NCI-H2227 treated with DMSO at 0.1 percent for 48 hours (cell line): ENCODE measurements around the gene KIFC1.
A peak's percentile ranks its signal among the peaks of the same experiment; 100 is the strongest.
"Not testable (repeated sequence)": the region's sequence is repeated elsewhere in the genome, so short reads cannot be mapped to it uniquely, and the experiment has no call there.

Source experiments
- DNase-seq: peaks from one replicate; lab custom pipeline; 2025; lab: John Stamatoyannopoulos, UW

The KIFC1 gene, protein sequence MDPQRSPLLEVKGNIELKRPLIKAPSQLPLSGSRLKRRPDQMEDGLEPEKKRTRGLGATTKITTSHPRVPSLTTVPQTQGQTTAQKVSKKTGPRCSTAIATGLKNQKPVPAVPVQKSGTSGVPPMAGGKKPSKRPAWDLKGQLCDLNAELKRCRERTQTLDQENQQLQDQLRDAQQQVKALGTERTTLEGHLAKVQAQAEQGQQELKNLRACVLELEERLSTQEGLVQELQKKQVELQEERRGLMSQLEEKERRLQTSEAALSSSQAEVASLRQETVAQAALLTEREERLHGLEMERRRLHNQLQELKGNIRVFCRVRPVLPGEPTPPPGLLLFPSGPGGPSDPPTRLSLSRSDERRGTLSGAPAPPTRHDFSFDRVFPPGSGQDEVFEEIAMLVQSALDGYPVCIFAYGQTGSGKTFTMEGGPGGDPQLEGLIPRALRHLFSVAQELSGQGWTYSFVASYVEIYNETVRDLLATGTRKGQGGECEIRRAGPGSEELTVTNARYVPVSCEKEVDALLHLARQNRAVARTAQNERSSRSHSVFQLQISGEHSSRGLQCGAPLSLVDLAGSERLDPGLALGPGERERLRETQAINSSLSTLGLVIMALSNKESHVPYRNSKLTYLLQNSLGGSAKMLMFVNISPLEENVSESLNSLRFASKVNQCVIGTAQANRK

DNA sequence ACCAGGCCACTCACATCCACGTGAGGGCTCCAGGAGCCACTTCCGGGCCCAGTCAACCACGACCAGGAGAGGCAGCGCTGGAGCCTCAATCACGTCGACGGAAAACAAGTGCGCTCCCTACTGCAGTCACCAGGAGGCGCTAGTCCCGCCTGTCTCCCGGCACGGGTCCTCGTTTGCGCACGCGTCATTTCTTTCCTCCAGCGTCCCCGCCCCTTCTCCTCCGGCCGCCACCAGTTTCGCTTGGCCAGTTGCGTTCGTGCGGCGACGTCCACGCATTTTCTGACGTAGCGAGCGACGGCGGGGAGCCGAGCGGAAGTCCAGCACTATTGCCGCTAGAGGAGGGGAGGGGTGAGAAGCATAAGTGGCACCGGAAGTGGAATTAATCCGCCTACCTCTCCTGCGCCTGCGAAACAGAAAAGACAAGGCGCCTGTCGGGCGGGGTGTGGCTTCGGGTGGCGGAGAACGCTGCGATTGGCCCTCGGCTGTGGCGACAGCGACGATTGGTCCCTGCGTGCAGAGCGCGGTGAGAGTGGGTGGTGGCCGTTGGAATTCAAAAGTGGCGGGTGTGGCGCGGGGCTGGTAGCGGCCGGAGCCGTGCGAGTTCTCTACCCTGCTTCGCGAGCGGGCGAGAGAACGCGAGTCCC lies at the start of gene KIFC1:
TSS of gene KIFC1 (plus strand) at position 546 of the 644 bp plus-strand sequence. CDS start 163 bp downstream, outside the sequence.
- peak; percentile 99 for DNase-seq

- DNase-seq: not testable (repeated sequence)
Observed at GRCh38 chr6:33343606-33343952, 48.0 kb upstream of the KIFC1 start.

DNA sequence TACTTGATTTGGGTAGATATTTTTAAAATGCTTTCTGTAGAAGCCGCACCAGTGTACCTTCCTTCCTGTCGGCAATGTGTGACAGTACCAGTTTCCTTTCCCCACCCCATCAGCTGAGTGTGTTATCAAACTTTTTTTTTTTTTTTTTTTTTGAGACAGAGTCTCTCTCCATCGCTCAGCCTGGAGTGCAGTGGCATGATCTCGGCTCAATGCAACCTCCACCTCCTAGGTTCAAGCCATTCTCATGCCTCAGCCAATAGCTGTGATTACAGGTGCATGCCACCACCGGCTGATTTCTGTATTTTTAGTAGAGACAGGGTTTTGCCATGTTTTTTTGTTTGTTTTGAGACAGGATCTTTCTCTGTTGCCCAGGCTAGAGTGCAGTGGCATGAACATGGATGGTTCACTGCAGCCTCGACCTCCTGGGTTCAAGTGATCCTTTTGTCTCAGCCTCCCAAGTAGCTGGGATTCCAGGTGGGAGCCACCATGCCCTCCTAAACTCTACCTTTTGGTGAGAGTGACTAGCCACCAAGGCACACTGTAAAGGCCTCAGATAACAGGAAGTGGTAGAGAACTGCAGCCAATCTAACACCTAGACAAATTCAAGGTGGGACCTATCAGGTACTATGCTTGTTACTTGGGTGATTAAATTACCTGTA lies 47.5 kb upstream of the KIFC1 start:
- DNase-seq: no peak

DNA sequence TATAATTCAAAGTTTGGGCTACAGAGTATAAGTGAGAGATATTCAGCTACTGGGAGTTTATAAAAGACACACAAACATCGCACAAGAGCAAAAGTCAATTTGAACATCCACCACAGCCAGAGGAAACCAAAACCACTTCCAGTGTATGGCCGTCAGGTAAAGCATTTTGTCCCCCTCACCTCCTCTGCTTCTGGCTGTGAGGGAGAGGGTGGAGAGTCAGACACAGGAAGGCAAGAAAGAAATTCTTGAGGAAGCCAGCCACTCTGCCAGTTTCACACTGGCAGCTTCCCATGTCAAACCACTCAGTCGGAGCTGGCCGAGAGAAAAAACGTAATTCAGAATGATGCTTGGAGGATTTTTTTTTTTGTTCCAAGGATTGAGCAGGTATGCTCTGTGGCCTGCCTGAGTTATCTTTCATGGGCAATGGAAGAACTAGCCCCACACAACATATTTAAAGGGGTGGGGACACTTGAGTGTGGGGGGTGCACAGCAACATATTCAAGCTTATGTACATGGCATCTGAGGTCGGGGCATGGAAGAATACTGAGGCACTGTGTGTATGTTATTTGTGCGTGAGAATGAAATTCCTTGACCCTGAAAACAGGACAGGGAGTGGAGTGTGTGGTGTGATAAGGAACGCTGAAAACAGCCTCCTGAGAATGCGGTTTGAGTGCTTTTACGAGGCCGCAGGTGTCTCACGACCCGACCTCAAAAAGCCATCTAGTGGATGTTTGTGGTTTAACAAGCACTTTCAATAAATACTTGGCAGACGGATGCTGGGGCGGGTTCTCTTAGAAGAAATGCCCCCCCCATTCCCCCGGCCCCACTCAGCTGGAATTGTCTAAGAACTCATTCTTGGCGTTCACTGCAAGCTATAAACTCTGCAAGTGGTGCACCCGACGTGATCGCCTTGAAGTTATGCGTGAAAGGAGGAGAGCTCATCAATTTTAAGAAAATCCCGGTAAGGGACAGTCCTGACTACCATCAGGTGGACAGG lies 46.6 kb upstream of the KIFC1 start:
- DNase-seq: peak; percentile 54

GRCh38 chr6:33346972-33347371 lies 44.7 kb upstream of the KIFC1 start:
- DNase-seq: not testable (repeated sequence)

GRCh38 chr6:33347816-33348215 lies 43.8 kb upstream of the KIFC1 start:
- DNase-seq: no peak

- not testable (repeated sequence) for DNase-seq
Observed at GRCh38 chr6:33355860-33356259, 35.8 kb upstream of the KIFC1 start.

DNA sequence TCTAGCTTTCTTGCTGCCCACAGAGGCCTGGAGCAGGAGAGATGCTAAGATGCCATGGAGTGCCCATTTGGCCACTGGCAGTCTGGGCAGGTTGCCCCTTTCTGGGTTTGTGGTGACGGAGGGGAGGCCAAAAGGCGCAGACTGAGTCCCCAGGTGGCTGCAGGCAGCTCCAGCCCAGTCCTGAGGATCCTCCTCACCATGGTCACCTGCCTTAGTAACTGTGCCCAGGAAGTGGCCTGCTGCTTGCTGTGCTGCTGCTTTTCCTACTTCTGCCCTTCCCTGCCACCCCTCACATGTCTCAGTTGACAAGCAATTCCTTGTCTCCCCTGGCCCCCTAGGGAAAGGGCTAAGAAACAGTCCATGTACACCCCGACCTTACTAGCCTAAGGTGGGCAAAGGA lies 35.3 kb upstream of the KIFC1 start:
- DNase-seq: no peak

DNA sequence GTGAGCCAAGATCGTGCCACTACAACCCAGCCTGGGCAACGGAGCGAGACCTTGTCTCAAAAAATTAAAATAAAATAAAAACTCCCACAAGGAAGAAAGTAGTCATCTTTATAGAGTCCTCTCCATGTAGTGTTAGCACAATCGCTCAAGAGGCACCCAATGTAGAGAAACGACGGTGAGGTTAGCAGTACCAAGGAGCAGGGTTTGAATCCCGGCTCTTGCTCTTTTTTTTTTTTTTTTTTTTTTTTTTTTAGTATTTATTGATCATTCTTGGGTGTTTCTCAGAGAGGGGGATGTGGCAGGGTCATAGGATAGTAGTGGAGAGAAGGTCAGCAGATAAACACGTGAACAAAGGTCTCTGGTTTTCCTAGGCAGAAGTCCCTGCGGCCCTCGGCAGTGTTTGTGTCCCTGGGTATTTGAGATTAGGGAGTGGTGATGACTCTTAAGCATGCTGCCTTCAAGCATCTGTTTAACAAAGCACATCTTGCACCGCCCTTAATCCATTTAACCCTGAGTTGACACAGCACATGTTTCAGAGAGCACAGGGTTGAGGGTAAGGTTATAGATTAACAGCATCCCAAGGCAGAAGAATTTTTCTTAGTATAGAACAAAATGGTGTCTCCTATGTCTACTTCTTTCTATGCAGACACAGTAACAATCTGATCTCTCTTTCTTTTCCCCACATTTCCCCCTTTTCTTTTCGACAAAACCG lies 34.3 kb upstream of the KIFC1 start:
- DNase-seq: not testable (repeated sequence)

DNA sequence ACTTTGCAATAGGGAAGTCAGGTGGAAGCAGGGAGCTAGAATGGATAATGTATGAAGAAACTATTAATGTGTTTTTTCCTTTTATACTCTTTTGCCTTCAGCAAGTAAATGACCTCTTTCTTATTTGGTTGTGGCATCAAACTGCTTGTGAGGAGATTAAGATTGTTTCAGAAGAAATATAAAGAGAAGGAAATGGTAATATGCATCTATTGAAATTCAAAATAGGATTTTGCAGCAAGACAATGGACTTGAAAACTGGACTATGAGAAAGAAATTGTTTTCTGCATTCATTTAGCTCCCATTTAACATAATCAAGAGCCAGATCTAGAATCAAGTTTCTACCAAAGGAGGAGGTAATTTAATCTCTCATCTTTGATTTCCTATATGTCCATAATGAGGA lies 32.3 kb upstream of the KIFC1 start:
- no peak for DNase-seq

DNA sequence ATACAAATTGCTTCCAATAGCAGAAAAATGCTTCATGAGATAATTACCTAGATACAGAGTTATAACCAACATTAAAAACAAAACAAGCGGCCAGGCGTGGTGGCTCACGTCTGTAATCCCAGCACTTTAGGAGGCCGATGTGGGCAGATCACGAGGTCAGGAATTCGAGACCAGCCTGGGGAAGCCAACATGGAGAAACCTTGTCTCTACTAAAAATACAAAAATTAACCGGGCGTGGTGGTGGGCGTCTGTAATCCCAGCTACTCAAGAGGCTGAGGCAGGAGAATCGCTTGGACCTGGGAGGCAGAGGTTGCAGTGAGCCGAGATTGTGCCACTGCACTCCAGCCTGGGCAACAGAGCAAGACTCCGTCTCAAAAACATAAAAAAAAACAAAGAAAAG lies 28.1 kb upstream of the KIFC1 start:
- DNase-seq: not testable (repeated sequence)

DNA sequence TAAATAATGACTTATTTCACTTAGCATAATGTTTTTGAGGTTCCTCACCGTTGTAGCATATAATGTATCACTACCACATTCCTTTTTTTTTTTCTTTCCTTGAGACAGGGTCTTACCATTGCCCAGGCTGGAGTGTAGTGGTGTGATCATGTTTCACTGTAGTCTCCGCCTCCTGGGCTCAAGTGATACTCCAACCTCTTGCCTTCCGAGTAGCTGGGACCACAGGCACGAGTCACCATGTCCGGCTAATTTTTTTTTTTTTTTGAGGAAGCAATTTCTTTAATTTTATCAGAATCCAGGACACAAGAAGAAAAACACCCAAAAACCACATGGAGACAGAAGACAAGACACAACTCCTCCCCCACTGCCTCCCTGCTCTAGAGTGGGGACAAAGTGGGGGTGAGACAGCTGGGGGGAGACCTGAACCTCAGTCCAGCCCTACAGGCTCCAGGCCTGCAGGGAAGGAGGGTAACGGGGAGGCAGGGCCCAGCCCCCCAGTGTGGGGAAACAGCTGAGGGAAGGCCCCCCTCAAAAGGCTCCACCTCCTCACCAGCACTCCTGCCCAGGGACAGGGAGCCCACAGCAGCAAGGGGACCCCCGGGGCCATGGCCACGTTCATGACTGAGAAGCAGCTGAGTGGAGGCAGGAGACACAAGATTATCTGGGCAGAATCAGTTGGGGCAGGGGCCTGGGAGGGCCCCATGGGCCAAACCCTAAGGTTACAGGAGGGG lies 27.0 kb upstream of the KIFC1 start:
- DNase-seq: not testable (repeated sequence)

GRCh38 chr6:33365206-33365971 lies 26.2 kb upstream of the KIFC1 start:
- not testable (repeated sequence) for DNase-seq

GRCh38 chr6:33367009-33367714 lies 24.5 kb upstream of the KIFC1 start:
- DNase-seq: no peak

- DNase-seq: not testable (repeated sequence)
Observed at GRCh38 chr6:33367715-33368025, 24.0 kb upstream of the KIFC1 start.

DNA sequence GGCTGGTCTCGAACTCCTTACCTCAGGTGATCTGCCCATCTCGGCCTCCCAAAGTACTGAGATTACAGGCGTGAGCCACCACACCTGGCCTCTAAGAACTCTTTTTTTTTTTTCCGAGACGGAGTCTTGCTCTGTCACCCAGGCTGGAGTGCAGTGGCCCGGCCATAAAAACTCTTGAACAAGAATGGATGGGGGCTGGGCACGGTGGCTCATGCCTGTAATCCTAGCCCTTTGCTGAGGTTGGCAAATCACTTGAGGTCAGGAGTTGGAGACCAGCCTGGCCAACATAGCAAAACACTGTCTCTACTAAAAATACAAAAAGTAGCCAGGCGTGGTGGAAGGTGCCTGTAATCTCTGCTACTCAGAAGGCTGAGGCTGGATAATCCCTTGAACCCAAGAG lies 19.7 kb upstream of the KIFC1 start:
- not testable (repeated sequence) for DNase-seq

GRCh38 chr6:33372526-33373123 lies 19.0 kb upstream of the KIFC1 start:
- no peak for DNase-seq
